Stomach (tissue), 9 donors: Measurements from ENCODE around the gene KCNMB3. TPM values are rescaled to one million over a fixed set of nuclear protein-coding genes. Genes with fewer than 3 reads are reported as not detected.
"Not testable (repeated sequence)": the region's sequence is repeated elsewhere in the genome, so short reads cannot be mapped to it uniquely, and the experiment has no call there.

ENCODE experiments used
- DNase-seq, 2 donors: peaks; one replicate each; pipeline versions ENCODE4 v3.0.0 to v3.0.0-alpha.2; 2013 to 2019
- H3K27ac ChIP-seq, 5 donors: fragments of 200-600 bp in 4 of 5; sonication (generic) in 4 of 5; one replicate each; pipeline ENCODE4 v1.5.1; 2013 to 2019; ENCODE audit warnings: mild to moderate bottlenecking in 1 of 5, moderate library complexity in 1 of 5
- H3K27me3 ChIP-seq, 3 donors: fragments of 200-600 bp; sonication (generic); one replicate each; pipeline ENCODE4 v1.5.1; 2017 to 2019; ENCODE audit warnings: mixed run types in 1 of 3
- H3K36me3 ChIP-seq, 4 donors: fragments of 200-600 bp; sonication (generic); 1 replicate in 3 of 4; 2 replicates in 1 of 4; pipeline ENCODE4 v1.5.1; 2016 to 2019
- H3K4me1 ChIP-seq, 4 donors: fragments of 200-600 bp; sonication (generic); one replicate each; pipeline ENCODE4 v1.5.1; 2016 to 2019
- H3K4me3 ChIP-seq, 4 donors: fragments of 200-600 bp; sonication (generic) in 3 of 4; one replicate each; pipeline ENCODE4 v1.5.1; 2016 to 2019; ENCODE audit warnings: mild to moderate bottlenecking in 1 of 4
- H3K9me3 ChIP-seq, 4 donors: fragments of 200-600 bp; sonication (generic); one replicate each; pipeline ENCODE4 v1.5.1; 2016 to 2019
- CTCF ChIP-seq, 7 experiments: fragments of 450-650 bp in 4 of 7; fragments of 200-600 bp in 3 of 7; sonication (generic) in 3 of 7; IDR thresholded peaks; one replicate each; pipeline ENCODE4 v1.5.1; 2016 to 2019; ENCODE audit warnings: antibody characterized with exemption in 7 of 7, control low read depth in 2 of 7, mild to moderate bottlenecking in 1 of 7
- EP300 ChIP-seq: sonication (generic); formaldehyde crosslinking; IDR thresholded peaks from one replicate; pipeline ENCODE4 v1.6.1; 2017; ENCODE audit warnings: antibody characterized with exemption
- POLR2A ChIP-seq, 4 donors: fragments of 450-650 bp; IDR thresholded peaks; one replicate each; pipeline ENCODE4 v1.6.1; 2016; ENCODE audit warnings: antibody characterized with exemption in 4 of 4, control low read depth in 2 of 4, mild to moderate bottlenecking in 1 of 4, moderate library complexity in 1 of 4
- POLR2AphosphoS5 ChIP-seq, 3 donors: sonication (generic); formaldehyde crosslinking; IDR thresholded peaks; one replicate each; pipeline ENCODE4 v1.6.1; 2016; ENCODE audit warnings: antibody characterized with exemption in 3 of 3
- WGBS, 5 donors: extraction: QIAGEN DNeasy Blood & Tissue Kit in 3 of 5; methylation state at CpG; one replicate each; pipeline versions ENCODE4 v1.1.5 to v1.1.7; 2013 to 2018; 5-methylcytosine and 5-hydroxymethylcytosine counted together
- intact Hi-C: fragments of 100-400 bp; cut with DNase I; formaldehyde crosslinking; loops from one replicate; pipeline ENCODE4 v1.15.1; 2023; ENCODE audit warnings: low total_unique reads
- polyA plus RNA-seq, 3 donors: library from polyadenylated mRNA; stranded (reverse); fragments of 200-250 nt; gene quantifications; one replicate each; pipeline ENCODE4 v1.2.3, GENCODE V29; 2013
- total RNA-seq, 5 donors: library from RNA; depleted of rRNA; stranded (reverse); fragments of >200 nt; gene quantifications; one replicate each; pipeline versions ENCODE4 v1.1.0 to v1.2.3, GENCODE V29; 2014 to 2016
- donor health status: healthy with polysubstance abuse.
- donor health status: Bipolar disorder and iron deficiency.
- donor health status: healthy.

KCNMB3 gene
- total and polyA plus RNA-seq, 8 donors = 0.58 to 7.2 (median 2.0) TPM; not detected in 1

- intact Hi-C loops = no loop called here
- Histone ChIP-seq H3K36me3 (no peaks in the 10 kb centered on the region), H3K27ac (no peak overlapping the region), H3K9me3 (no peaks in the 10 kb centered on the region), H3K4me3 (no peak overlapping the region), H3K27me3 (peaks cover 0 to 5% (median 0%) of the 10 kb centered on the region in 3 donors), H3K4me1 (no peaks in the 10 kb centered on the region)
- DNase-seq = no peak
- TF ChIP-seq CTCF (IDR thresholded peaks at IDR 0.05) (no peak), EP300 (no peak), POLR2A (IDR thresholded peaks at IDR 0.05) (no peak), POLR2AphosphoS5 (IDR thresholded peaks at IDR 0.05) (no peak)
- WGBS, 5 donors = 73 to 91% (median 85%) methylated on average over 3 of the region's 3 CpGs
Observed at GRCh38 chr3:179276743-179277142, 25.8 kb upstream of the KCNMB3 start.

- Histone ChIP-seq H3K9me3 (no peaks in the 10 kb centered on the region), H3K4me1 (no peaks in the 10 kb centered on the region), H3K27ac (no peak overlapping the region), H3K36me3 (no peaks in the 10 kb centered on the region), H3K27me3 (peaks cover 0 to 5% (median 0%) of the 10 kb centered on the region in 3 donors), H3K4me3 (no peak overlapping the region)
- intact Hi-C loops = no loop called here
- TF ChIP-seq POLR2AphosphoS5 (IDR thresholded peaks at IDR 0.05) = no peak
- no peak for TF ChIP-seq POLR2A (IDR thresholded peaks at IDR 0.05)
- TF ChIP-seq EP300 = no peak
- no peak for TF ChIP-seq CTCF (IDR thresholded peaks at IDR 0.05)
- 60 to 76% (median 67%) methylated on average over 3 of the region's 3 CpGs for WGBS, 5 donors
- no peak for DNase-seq
Observed at GRCh38 chr3:179276001-179276400, 25.1 kb upstream of the KCNMB3 start.

- H3K36me3 ChIP-seq, intact Hi-C loops, H3K4me1 ChIP-seq, H3K27ac ChIP-seq, H3K4me3 ChIP-seq, H3K27me3 ChIP-seq, H3K9me3 ChIP-seq, DNase-seq: not testable (repeated sequence)
- 80 to 98% (median 95%) methylated on average over 2 of the region's 2 CpGs for WGBS, 5 donors
Observed at GRCh38 chr3:179274434-179274833, 23.5 kb upstream of the KCNMB3 start.

- Histone ChIP-seq H3K4me3 (no peak overlapping the region), H3K36me3 (no peaks in the 10 kb centered on the region), H3K9me3 (no peaks in the 10 kb centered on the region), H3K27ac (no peak overlapping the region), H3K4me1 (no peaks in the 10 kb centered on the region), H3K27me3 (no peaks in the 10 kb centered on the region)
- WGBS, 5 donors = 80 to 91% (median 85%) methylated on average over 3 of the region's 3 CpGs
- intact Hi-C loops = no loop called here
- TF ChIP-seq POLR2A (IDR thresholded peaks at IDR 0.05) (no peak), EP300 (no peak), CTCF (IDR thresholded peaks at IDR 0.05) (peak in 1 of 7 experiments; percentile 15)
- peak in 1 of 2 donors; percentile 20 for DNase-seq
Observed at GRCh38 chr3:179272385-179272784, 21.5 kb upstream of the KCNMB3 start.

- no peak for DNase-seq
- Histone ChIP-seq H3K36me3 (no peaks in the 10 kb centered on the region), H3K4me1 (no peaks in the 10 kb centered on the region), H3K4me3 (no peak overlapping the region), H3K27me3 (peaks cover 0 to 6% (median 0%) of the 10 kb centered on the region in 3 donors), H3K9me3 (no peaks in the 10 kb centered on the region), H3K27ac (no peak overlapping the region)
- WGBS, 5 donors = 62 to 77% (median 68%) methylated on average over 4 of the region's 4 CpGs
- TF ChIP-seq POLR2A (IDR thresholded peaks at IDR 0.05) (no peak), EP300 (no peak), POLR2AphosphoS5 (IDR thresholded peaks at IDR 0.05) (no peak), CTCF (IDR thresholded peaks at IDR 0.05) (no peak)
- intact Hi-C loops = no loop called here
Observed at GRCh38 chr3:179269152-179269707, 18.3 kb upstream of the KCNMB3 start.
